Nephron (organoid): Measurements from ENCODE around the gene ZNF654.
"Not testable (repeated sequence)": the region's sequence is repeated elsewhere in the genome, so short reads cannot be mapped to it uniquely, and the experiment has no call there.

Experiments
- H3K27ac Mint-ChIP-seq, 3 experiments: 2 replicates each; pipeline ENCODE4 v1.8.0; 2020; ENCODE audit warnings: mixed read lengths in 3 of 3, mild to moderate bottlenecking in 2 of 3, moderate library complexity in 1 of 3
- H3K27me3 Mint-ChIP-seq: 2 replicates; pipeline ENCODE4 v1.8.0; 2021; ENCODE audit warnings: low read depth, mild to moderate bottlenecking, moderate library complexity, mixed read lengths
- H3K36me3 Mint-ChIP-seq: 2 replicates; pipeline ENCODE4 v1.8.0; 2020; ENCODE audit warnings: low read depth, mixed read lengths
- H3K4me1 Mint-ChIP-seq: 2 replicates; pipeline ENCODE4 v1.8.0; 2020; ENCODE audit warnings: mixed read lengths
- H3K4me3 Mint-ChIP-seq, 3 experiments: 2 replicates each; pipeline ENCODE4 v1.8.0; 2020; ENCODE audit warnings: mild to moderate bottlenecking in 3 of 3, mixed read lengths in 3 of 3, moderate library complexity in 2 of 3
- H3K9me3 Mint-ChIP-seq: 2 replicates; pipeline ENCODE4 v1.8.0; 2020; ENCODE audit warnings: mixed read lengths
- TF ChIP-seq, protein P1 (sequence below), 3 experiments: fragments of 200-600 bp; sonication (generic); IDR thresholded peaks; one replicate each; pipeline ENCODE4 v1.5.0; 2021; ENCODE audit warnings: antibody characterized with exemption in 3 of 3; ENCODE audit not compliant: unreplicated experiment in 3 of 3

ZNF654 gene

DNA sequence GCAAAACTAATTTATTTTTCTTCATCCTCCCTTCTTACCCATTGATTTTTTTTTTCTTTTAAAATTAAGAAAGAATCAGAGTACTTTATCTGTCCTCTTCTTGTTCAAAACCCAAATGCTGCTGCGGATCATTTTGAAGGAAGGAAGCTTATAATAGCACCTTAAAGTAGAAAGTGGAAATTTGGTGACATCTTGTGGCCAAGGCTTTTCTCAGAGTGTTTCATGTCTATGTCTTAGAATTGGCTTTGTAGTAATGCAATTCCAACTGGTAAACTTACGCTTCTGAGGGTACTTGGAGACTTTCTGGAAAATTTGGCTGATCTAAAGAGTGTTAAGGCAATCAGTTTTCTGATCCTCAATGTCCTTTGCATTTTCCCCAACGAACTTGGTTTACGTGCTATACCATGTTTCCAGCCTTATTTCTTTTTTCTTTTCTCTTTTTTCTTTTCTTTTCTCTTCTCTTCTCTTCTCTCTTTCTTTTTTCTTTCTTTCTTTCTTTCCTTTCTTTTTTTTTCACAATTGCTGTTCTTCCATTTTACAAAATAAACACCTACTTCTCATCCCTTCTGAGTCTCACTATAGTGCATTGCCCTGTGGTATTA, 121.4 kb downstream of the ZNF654 start:
- Mint-ChIP-seq H3K27ac (no peak overlapping the region), H3K9me3 (peaks cover 9% of the 10 kb centered on the region), H3K27me3 (no peaks in the 10 kb centered on the region), H3K4me1 (no peaks in the 10 kb centered on the region), H3K36me3 (no peaks in the 10 kb centered on the region), H3K4me3 (no peak overlapping the region)
- TF ChIP-seq, protein P1, sequence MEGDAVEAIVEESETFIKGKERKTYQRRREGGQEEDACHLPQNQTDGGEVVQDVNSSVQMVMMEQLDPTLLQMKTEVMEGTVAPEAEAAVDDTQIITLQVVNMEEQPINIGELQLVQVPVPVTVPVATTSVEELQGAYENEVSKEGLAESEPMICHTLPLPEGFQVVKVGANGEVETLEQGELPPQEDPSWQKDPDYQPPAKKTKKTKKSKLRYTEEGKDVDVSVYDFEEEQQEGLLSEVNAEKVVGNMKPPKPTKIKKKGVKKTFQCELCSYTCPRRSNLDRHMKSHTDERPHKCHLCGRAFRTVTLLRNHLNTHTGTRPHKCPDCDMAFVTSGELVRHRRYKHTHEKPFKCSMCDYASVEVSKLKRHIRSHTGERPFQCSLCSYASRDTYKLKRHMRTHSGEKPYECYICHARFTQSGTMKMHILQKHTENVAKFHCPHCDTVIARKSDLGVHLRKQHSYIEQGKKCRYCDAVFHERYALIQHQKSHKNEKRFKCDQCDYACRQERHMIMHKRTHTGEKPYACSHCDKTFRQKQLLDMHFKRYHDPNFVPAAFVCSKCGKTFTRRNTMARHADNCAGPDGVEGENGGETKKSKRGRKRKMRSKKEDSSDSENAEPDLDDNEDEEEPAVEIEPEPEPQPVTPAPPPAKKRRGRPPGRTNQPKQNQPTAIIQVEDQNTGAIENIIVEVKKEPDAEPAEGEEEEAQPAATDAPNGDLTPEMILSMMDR (IDR thresholded peaks at IDR 0.05; ENCODE audit: unreplicated experiment in 3 of 3) = peak in 2 of 3 experiments; percentile 38 to 50

DNA sequence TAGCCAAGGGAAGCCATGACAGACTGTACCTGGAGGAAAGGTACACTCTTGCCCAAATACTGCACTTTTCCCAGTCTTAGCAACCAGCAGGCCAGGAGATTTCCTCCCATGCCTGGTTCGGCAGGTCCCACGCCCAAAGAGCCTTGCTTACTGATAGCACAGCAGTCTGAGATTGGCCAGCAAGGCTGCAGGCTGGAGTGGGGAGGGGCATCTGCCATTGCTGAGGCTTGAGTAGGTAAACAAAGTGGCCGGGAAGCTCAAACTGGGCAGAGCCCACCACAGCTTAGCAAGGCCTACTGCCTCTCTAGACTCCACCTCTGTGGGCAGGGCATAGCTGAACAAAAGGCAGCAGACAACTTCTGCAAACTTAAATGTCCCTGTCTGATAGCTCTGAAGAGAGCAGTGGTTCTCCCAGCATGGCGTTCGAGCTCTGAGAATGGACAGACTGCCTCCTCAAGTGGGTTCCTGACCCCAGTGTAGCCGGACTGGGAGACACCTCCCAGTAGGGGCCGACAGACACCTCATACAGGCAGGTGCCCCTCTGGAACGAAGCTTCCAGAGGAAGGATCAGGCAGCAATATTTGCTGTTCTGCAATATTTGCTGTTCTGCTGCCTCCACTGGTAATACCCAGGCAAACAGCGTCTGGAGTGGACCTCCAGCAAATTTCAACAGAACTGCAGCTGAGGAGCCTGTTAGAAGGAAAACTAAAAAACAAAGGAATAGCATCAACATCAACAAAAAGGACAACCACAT, 123.3 kb downstream of the ZNF654 start:
- not testable (repeated sequence) for H3K4me1 Mint-ChIP-seq, H3K36me3 Mint-ChIP-seq, H3K4me3 Mint-ChIP-seq, H3K27me3 Mint-ChIP-seq, H3K27ac Mint-ChIP-seq
- peaks cover 12% of the 10 kb centered on the region for H3K9me3 Mint-ChIP-seq

DNA sequence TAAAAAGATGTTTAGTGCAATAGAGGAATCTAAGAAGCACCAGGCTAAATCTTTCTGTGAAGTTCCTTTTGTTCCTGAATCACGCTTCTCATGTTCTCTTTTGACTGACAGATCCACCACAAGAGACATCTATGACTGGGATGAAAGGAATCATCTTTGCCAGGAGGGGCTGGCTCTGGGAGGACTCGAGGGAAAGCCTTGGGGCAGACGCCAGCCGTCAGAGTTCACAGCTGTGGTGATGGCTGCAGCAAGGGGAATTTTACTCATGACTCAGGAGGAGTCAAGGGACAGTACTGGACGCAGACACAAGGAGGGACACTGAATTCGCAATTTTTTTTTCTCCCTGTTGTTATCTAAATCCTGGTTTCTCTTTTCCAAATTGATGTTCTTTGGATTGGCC, 129.4 kb downstream of the ZNF654 start:
- Mint-ChIP-seq H3K36me3 (no peaks in the 10 kb centered on the region), H3K4me3 (no peak overlapping the region), H3K4me1 (no peaks in the 10 kb centered on the region), H3K27ac (no peak overlapping the region), H3K27me3 (no peaks in the 10 kb centered on the region), H3K9me3 (peaks cover 7% of the 10 kb centered on the region)
- TF ChIP-seq, protein P1 (IDR thresholded peaks at IDR 0.05; ENCODE audit: unreplicated experiment in 3 of 3) = no peak

- Mint-ChIP-seq H3K4me1 (no peaks in the 10 kb centered on the region), H3K36me3 (no peaks in the 10 kb centered on the region), H3K27me3 (peaks cover 6% of the 10 kb centered on the region), H3K4me3 (no peak overlapping the region), H3K27ac (no peak overlapping the region), H3K9me3 (peaks cover 3% of the 10 kb centered on the region)
- TF ChIP-seq, protein P1 (IDR thresholded peaks at IDR 0.05; ENCODE audit: unreplicated experiment in 3 of 3) = no peak
Observed at GRCh38 chr3:88189361-88189810, 130.3 kb downstream of the ZNF654 start.

DNA sequence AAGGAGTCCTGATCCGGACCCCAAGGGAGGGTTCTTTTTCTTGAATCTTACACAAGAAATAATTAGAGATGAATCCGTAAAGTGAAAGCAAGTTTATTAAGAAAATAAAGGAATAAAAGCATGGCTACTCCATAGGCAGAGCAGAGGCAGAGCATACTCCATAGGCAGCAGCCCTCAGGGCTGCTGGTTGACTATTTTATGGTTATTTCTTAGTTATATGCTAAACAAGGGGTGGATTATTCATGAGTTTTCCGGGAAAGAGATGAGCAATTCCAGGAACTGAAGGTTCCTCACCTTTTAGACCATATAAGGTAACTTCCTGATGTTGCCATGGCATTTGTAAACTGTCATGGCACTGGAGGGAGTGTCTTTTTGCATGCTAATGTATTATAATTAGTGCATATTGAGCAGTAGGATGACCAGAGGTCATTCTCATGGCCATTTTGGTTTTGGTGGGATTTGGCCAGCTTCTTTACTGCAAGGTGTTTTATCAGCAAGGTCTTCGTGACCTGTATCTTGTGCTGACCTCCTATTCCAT, 132.9 kb downstream of the ZNF654 start:
- TF ChIP-seq, protein P1 (IDR thresholded peaks at IDR 0.05; ENCODE audit: unreplicated experiment in 3 of 3) = no peak
- H3K36me3 Mint-ChIP-seq = no peaks in the 10 kb centered on the region
- no peaks in the 10 kb centered on the region for H3K9me3 Mint-ChIP-seq
- H3K27ac Mint-ChIP-seq = no peak overlapping the region
- no peak overlapping the region for H3K4me3 Mint-ChIP-seq
- H3K4me1 Mint-ChIP-seq = no peaks in the 10 kb centered on the region
- H3K27me3 Mint-ChIP-seq = peaks cover 6% of the 10 kb centered on the region

DNA sequence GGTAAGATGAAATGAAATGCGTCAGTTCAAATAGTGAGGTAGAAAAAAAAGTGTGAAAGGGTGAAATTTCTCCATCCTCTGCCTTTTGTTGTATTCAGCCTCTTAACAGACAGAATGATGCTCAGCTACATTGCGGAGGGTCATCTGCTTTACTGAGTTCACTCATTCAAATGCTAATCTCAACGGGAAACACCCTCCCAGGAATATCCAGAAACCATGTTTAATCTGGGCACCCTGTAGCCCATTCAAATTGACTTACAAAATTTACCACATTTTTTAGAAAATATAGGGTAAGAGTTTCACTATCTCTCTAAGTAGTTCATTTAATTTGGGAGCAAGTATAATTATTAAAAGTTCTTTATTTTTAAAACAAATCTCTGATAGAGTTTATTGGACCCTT, 133.6 kb downstream of the ZNF654 start:
- Mint-ChIP-seq H3K4me3 (no peak overlapping the region), H3K27ac (no peak overlapping the region), H3K27me3 (peaks cover 6% of the 10 kb centered on the region), H3K36me3 (no peaks in the 10 kb centered on the region), H3K4me1 (no peaks in the 10 kb centered on the region), H3K9me3 (no peaks in the 10 kb centered on the region)
- TF ChIP-seq, protein P1 (IDR thresholded peaks at IDR 0.05; ENCODE audit: unreplicated experiment in 3 of 3) = no peak
